22Rv1 (cell line): ENCODE measurements around the gene CACYBP.

Source experiments
- CTCF ChIP-seq: fragments of 450-650 bp; IDR thresholded peaks from 2 replicates; pipeline ENCODE4 v1.5.1; 2017; ENCODE audit warnings: mild to moderate bottlenecking
- ZFX ChIP-seq: fragments of 450-650 bp; IDR thresholded peaks from 2 replicates; pipeline ENCODE4 v1.6.1; 2017; ENCODE audit warnings: antibody characterized with exemption, borderline replicate concordance

DNA sequence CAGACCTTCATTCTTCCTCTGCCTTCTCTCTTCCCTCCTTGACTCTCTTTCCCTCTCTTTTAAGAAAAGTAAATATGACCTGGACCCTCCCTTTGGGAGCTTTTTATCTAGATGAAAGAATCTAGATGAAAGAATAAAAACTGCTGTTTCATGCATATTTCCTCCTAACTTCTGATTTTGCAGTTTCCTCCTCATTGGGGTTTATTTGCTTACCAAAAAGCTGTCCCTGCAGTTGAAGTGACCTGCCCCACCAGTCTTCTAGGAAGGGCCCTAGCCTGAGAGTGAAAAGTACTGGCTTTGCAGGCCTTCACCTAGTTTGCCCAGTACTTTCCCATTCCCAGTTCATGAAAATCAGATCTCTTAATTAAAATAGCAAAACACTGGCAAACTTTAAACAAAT, 28.3 kb upstream of the CACYBP start:
- TF ChIP-seq CTCF (no peak), ZFX (no peak)
